ENCODE results near the gene PPP1R14D. TPM values are rescaled to one million over a fixed set of nuclear protein-coding genes. Genes with fewer than 3 reads are reported as not detected.

PPP1R14D gene
- total and polyA plus RNA-seq, 4 donors: 0.36 TPM; not detected in 3

DNA sequence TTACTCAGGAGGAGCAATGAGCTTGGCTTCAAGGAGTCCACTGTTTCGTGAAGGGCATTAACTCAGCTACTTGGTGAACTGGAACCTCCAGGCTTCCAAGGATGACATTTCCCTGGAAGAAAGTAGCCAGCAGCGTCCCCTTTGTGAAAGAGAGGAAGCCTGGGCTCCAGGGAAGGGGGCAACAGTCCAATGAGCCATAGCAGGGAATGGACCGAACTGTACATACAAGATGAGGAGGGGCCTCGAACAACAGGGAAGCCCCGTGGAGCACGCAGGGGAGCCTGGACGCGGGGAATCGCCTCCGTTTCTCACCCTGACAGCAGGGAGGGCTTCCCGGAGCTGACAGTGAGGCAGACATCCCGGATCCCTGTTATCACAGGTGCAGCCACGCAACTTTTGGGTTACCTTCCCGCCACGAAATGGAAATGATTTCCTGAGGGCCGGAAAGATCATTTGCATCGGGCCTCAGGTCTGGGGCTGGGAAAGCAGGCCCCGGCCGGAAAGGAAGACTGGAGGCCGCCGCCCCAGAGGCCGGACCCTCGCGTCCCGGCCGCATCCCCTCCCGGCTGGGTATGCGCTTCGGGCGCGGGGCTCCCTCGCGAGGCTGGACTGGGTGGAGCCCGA is 14.9 kb upstream of the PPP1R14D start:
- H3K4me3 ChIP-seq (ENCODE audit: low read depth, low read length): peak overlapping the region; percentile 16
- no peaks in the 10 kb centered on the region for H3K36me3 ChIP-seq (ENCODE audit: control insufficient read depth, insufficient read depth, low read length)
- H3K4me1 ChIP-seq (ENCODE audit: control insufficient read depth, insufficient read depth, low read length): peaks cover 16% of the 10 kb centered on the region
- H3K9me3 ChIP-seq (ENCODE audit: control insufficient read depth, insufficient read depth, low read length): no peaks in the 10 kb centered on the region
- peaks cover 49% of the 10 kb centered on the region for H3K27me3 ChIP-seq (ENCODE audit: control insufficient read depth, insufficient read depth, low read length)
- H3K27ac ChIP-seq (ENCODE audit: low read depth, low read length): no peak overlapping the region
- 6% methylated on average over 34 of the region's 34 CpGs for WGBS (ENCODE audit: insufficient coverage)
- DNase-seq (ENCODE audit: low read depth in 4 of 6, low spot score in 6 of 6): no peak

- Histone ChIP-seq H3K27me3 (ENCODE audit: control insufficient read depth, insufficient read depth, low read length) (peaks cover 42% of the 10 kb centered on the region), H3K36me3 (ENCODE audit: control insufficient read depth, insufficient read depth, low read length) (no peaks in the 10 kb centered on the region), H3K9me3 (ENCODE audit: control insufficient read depth, insufficient read depth, low read length) (no peaks in the 10 kb centered on the region), H3K4me1 (ENCODE audit: control insufficient read depth, insufficient read depth, low read length) (peaks cover 16% of the 10 kb centered on the region), H3K4me3 (ENCODE audit: low read depth, low read length) (no peak overlapping the region), H3K27ac (ENCODE audit: low read depth, low read length) (no peak overlapping the region)
- 100% methylated on average over 1 of the region's 2 CpGs for WGBS (ENCODE audit: insufficient coverage)
- DNase-seq (ENCODE audit: low read depth in 4 of 6, low spot score in 6 of 6): no peak
Observed at GRCh38 chr15:40841741-40842140, 13.2 kb upstream of the PPP1R14D start.

- H3K4me1 ChIP-seq (ENCODE audit: control insufficient read depth, insufficient read depth, low read length): peaks cover 4% of the 10 kb centered on the region
- no peak for DNase-seq (ENCODE audit: low read depth in 4 of 6, low spot score in 6 of 6)
- no peak overlapping the region for H3K27ac ChIP-seq (ENCODE audit: low read depth, low read length)
- H3K36me3 ChIP-seq (ENCODE audit: control insufficient read depth, insufficient read depth, low read length): no peaks in the 10 kb centered on the region
- no CpG with 5 or more reads among the region's 5 CpGs for WGBS (ENCODE audit: insufficient coverage)
- no peak overlapping the region for H3K4me3 ChIP-seq (ENCODE audit: low read depth, low read length)
- H3K9me3 ChIP-seq (ENCODE audit: control insufficient read depth, insufficient read depth, low read length): no peaks in the 10 kb centered on the region
- H3K27me3 ChIP-seq (ENCODE audit: control insufficient read depth, insufficient read depth, low read length): peaks cover 13% of the 10 kb centered on the region
Observed at GRCh38 chr15:40838756-40839155, 10.2 kb upstream of the PPP1R14D start.

DNA sequence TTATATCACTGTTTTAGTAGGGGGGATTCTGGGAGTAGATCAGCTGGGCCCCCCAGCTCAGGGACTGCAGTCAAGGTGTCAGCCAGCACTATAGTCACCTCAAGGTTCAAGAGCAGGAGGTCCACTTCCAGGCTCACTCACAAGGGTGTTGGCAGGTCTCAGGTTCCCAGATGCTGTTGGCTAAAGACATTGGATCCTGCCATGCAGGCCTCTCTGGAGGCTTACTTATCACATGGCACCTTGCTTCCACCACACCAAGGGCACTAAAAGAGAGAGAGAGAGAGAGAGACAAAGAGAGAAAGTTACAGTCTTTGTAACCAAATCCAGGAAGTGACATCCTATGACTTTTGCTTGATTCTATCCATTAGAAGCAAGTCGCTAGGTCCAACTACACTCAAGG is 7.5 kb upstream of the PPP1R14D start:
- no peaks in the 10 kb centered on the region for H3K4me1 ChIP-seq (ENCODE audit: control insufficient read depth, insufficient read depth, low read length)
- no peaks in the 10 kb centered on the region for H3K27me3 ChIP-seq (ENCODE audit: control insufficient read depth, insufficient read depth, low read length)
- H3K4me3 ChIP-seq (ENCODE audit: low read depth, low read length): no peak overlapping the region
- no peak overlapping the region for H3K27ac ChIP-seq (ENCODE audit: low read depth, low read length)
- WGBS (ENCODE audit: insufficient coverage): no CpG with 5 or more reads among the region's 1 CpG
- no peak for DNase-seq (ENCODE audit: low read depth in 4 of 6, low spot score in 6 of 6)
- no peaks in the 10 kb centered on the region for H3K36me3 ChIP-seq (ENCODE audit: control insufficient read depth, insufficient read depth, low read length)
- no peaks in the 10 kb centered on the region for H3K9me3 ChIP-seq (ENCODE audit: control insufficient read depth, insufficient read depth, low read length)

- no peaks in the 10 kb centered on the region for H3K36me3 ChIP-seq (ENCODE audit: control insufficient read depth, insufficient read depth, low read length)
- H3K27me3 ChIP-seq (ENCODE audit: control insufficient read depth, insufficient read depth, low read length): no peaks in the 10 kb centered on the region
- no peaks in the 10 kb centered on the region for H3K9me3 ChIP-seq (ENCODE audit: control insufficient read depth, insufficient read depth, low read length)
- no peak overlapping the region for H3K4me3 ChIP-seq (ENCODE audit: low read depth, low read length)
- no peak for DNase-seq (ENCODE audit: low read depth in 4 of 6, low spot score in 6 of 6)
- H3K27ac ChIP-seq (ENCODE audit: low read depth, low read length): no peak overlapping the region
- no peaks in the 10 kb centered on the region for H3K4me1 ChIP-seq (ENCODE audit: control insufficient read depth, insufficient read depth, low read length)
Observed at GRCh38 chr15:40832903-40833302, 4.4 kb upstream of the PPP1R14D start.

DNA sequence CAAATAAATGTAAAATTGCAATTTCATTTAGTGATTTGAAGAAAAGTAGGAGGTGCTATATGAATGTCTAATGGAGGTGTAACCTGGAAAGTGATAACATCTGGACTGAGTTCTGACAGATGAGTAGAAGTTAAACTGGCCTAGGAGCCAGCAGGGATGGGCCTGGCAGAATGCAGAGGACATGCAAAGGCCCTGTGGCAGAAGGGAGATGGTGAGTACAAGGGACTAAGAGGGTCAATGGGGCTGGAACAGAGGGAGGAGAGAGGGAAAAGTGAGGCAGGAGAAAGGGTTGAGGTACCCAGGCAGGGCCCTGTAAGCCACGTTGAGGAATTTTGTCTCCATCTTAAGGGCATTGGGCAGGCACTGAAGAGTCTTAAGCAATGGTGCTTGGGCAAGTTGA is 3.4 kb upstream of the PPP1R14D start:
- no peak overlapping the region for H3K4me3 ChIP-seq (ENCODE audit: low read depth, low read length)
- H3K27ac ChIP-seq (ENCODE audit: low read depth, low read length): no peak overlapping the region

DNA sequence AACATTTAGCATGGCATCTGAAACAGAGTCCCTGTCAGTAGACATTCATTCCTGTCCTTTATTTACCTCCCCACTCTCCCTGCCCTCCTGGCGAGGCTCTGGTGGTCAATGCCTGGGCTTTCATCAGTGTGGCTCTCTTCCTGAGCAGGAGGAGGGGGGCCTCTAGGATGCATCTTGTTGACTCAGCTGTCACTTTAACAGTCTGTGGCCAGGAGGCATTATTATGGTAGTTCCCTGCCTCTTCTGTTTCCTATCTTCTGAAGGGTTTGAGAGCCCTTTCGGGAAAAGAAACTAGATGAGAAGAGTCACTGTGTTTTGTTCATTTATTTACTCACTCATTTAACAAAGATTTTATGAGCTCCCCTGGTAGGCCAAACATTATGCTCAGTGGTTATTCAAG is 2.4 kb upstream of the PPP1R14D start:
- no peak for DNase-seq (ENCODE audit: low read depth in 4 of 6, low spot score in 6 of 6)
- Histone ChIP-seq H3K4me3 (ENCODE audit: low read depth, low read length) (no peak overlapping the region), H3K27ac (ENCODE audit: low read depth, low read length) (no peak overlapping the region), H3K27me3 (ENCODE audit: control insufficient read depth, insufficient read depth, low read length) (no peaks in the 10 kb centered on the region), H3K9me3 (ENCODE audit: control insufficient read depth, insufficient read depth, low read length) (no peaks in the 10 kb centered on the region), H3K4me1 (ENCODE audit: control insufficient read depth, insufficient read depth, low read length) (no peaks in the 10 kb centered on the region), H3K36me3 (ENCODE audit: control insufficient read depth, insufficient read depth, low read length) (no peaks in the 10 kb centered on the region)
- WGBS (ENCODE audit: insufficient coverage): no CpG with 5 or more reads among the region's 2 CpGs

More for the DNA sequence above, 3.4 kb upstream of the PPP1R14D start:
- H3K27me3 ChIP-seq (ENCODE audit: control insufficient read depth, insufficient read depth, low read length): no peaks in the 10 kb centered on the region
- H3K9me3 ChIP-seq (ENCODE audit: control insufficient read depth, insufficient read depth, low read length): no peaks in the 10 kb centered on the region
- DNase-seq (ENCODE audit: low read depth in 4 of 6, low spot score in 6 of 6): no peak
- no peaks in the 10 kb centered on the region for H3K36me3 ChIP-seq (ENCODE audit: control insufficient read depth, insufficient read depth, low read length)
- WGBS (ENCODE audit: insufficient coverage): 67% methylated on average over 1 of the region's 1 CpG
- H3K4me1 ChIP-seq (ENCODE audit: control insufficient read depth, insufficient read depth, low read length): no peaks in the 10 kb centered on the region

GRCh38 chr15:40829115-40829514 is 607 bp upstream of the PPP1R14D start:
- no peaks in the 10 kb centered on the region for H3K9me3 ChIP-seq (ENCODE audit: control insufficient read depth, insufficient read depth, low read length)
- H3K27ac ChIP-seq (ENCODE audit: low read depth, low read length): no peak overlapping the region
- no peak for DNase-seq (ENCODE audit: low read depth in 4 of 6, low spot score in 6 of 6)
- WGBS (ENCODE audit: insufficient coverage): 90% methylated on average over 5 of the region's 7 CpGs
- H3K4me3 ChIP-seq (ENCODE audit: low read depth, low read length): no peak overlapping the region
- H3K27me3 ChIP-seq (ENCODE audit: control insufficient read depth, insufficient read depth, low read length): no peaks in the 10 kb centered on the region
- H3K4me1 ChIP-seq (ENCODE audit: control insufficient read depth, insufficient read depth, low read length): no peaks in the 10 kb centered on the region
- H3K36me3 ChIP-seq (ENCODE audit: control insufficient read depth, insufficient read depth, low read length): no peaks in the 10 kb centered on the region

- no peaks in the 10 kb centered on the region for H3K36me3 ChIP-seq (ENCODE audit: control insufficient read depth, insufficient read depth, low read length)
- H3K4me1 ChIP-seq (ENCODE audit: control insufficient read depth, insufficient read depth, low read length): no peaks in the 10 kb centered on the region
- no peak overlapping the region for H3K4me3 ChIP-seq (ENCODE audit: low read depth, low read length)
- H3K9me3 ChIP-seq (ENCODE audit: control insufficient read depth, insufficient read depth, low read length): no peaks in the 10 kb centered on the region
- WGBS (ENCODE audit: insufficient coverage): 72% methylated on average over 2 of the region's 4 CpGs
- DNase-seq (ENCODE audit: low read depth in 4 of 6, low spot score in 6 of 6): no peak
- no peaks in the 10 kb centered on the region for H3K27me3 ChIP-seq (ENCODE audit: control insufficient read depth, insufficient read depth, low read length)
- no peak overlapping the region for H3K27ac ChIP-seq (ENCODE audit: low read depth, low read length)
Observed at GRCh38 chr15:40826423-40827075, 2.0 kb downstream of the PPP1R14D start.

Data from spinal cord (tissue), 10 donors.